Measurements from ENCODE around the gene NAMPT.

GRCh38 chr7:106223156-106223555 lies 61.6 kb downstream of the NAMPT start:
- TF ChIP-seq TAF1 (IDR thresholded peaks at IDR 0.05; ENCODE audit: low read depth) (no peak), RAD21 (IDR thresholded peaks at IDR 0.05; ENCODE audit: low read depth) (no peak), CREB1 (IDR thresholded peaks at IDR 0.05; ENCODE audit: low read depth) (no peak), MAX (IDR thresholded peaks at IDR 0.05) (no peak), YY1 (IDR thresholded peaks at IDR 0.05; ENCODE audit: low read depth) (no peak), NFIC (IDR thresholded peaks at IDR 0.05) (no peak), EP300 (IDR thresholded peaks at IDR 0.05; ENCODE audit: borderline replicate concordance) (no peak), EGR1 (IDR thresholded peaks at IDR 0.05) (no peak), TCF12 (IDR thresholded peaks at IDR 0.05; ENCODE audit: low read depth) (no peak), REST (IDR thresholded peaks at IDR 0.05; ENCODE audit: low read depth) (no peak), ZBTB7A (IDR thresholded peaks at IDR 0.05; ENCODE audit: low read depth) (no peak), TEAD4 (IDR thresholded peaks at IDR 0.05) (no peak), USF1 (IDR thresholded peaks at IDR 0.05) (no peak)
